Lung (tissue), 12 donors: ENCODE results near the gene THAP4. TPM values are rescaled to one million over a fixed set of nuclear protein-coding genes. Genes with fewer than 3 reads are reported as not detected.

Experiments used
- ATAC-seq: fragments of 200-7000 bp; cut with Tn5 transposase; one replicate; pipeline ENCODE4 v1.9.1; 2020; ENCODE audit warnings: moderate number of reproducible peaks; ENCODE audit not compliant: insufficient read depth, low FRiP score
- DNase-seq, 3 donors: peaks; one replicate each; pipeline ENCODE4 v3.0.0-alpha.2; 2013 to 2017
- H3K27ac ChIP-seq, 2 donors: one replicate each; pipeline ENCODE4 v1.5.1; 2013; ENCODE audit warnings: mild to moderate bottlenecking in 2 of 2, moderate library complexity in 2 of 2, control low read depth in 1 of 2, inconsistent platforms in 1 of 2, low read depth in 1 of 2, low read length in 1 of 2
- H3K27me3 ChIP-seq, 3 donors: one replicate each; pipeline ENCODE4 v1.5.1; 2013; ENCODE audit warnings: low read length in 2 of 3; ENCODE audit not compliant: control insufficient read depth in 3 of 3, insufficient read depth in 3 of 3
- H3K36me3 ChIP-seq, 4 donors: one replicate each; pipeline ENCODE4 v1.5.1; 2013; ENCODE audit warnings: low read length in 4 of 4, mild to moderate bottlenecking in 1 of 4, moderate library complexity in 1 of 4; ENCODE audit not compliant: control insufficient read depth in 4 of 4, insufficient read depth in 4 of 4
- H3K4me1 ChIP-seq, 5 donors: one replicate each; pipeline ENCODE4 v1.5.1; 2013; ENCODE audit warnings: low read length in 5 of 5, mild to moderate bottlenecking in 2 of 5, moderate library complexity in 1 of 5; ENCODE audit not compliant: control insufficient read depth in 5 of 5, insufficient read depth in 5 of 5
- H3K4me3 ChIP-seq: one replicate; pipeline ENCODE4 v1.5.1; 2013; ENCODE audit warnings: mild to moderate bottlenecking, control low read depth, moderate library complexity
- H3K9ac ChIP-seq, 2 donors: one replicate each; pipeline ENCODE4 v1.5.1; 2013; ENCODE audit warnings: low read length in 2 of 2, control low read depth in 1 of 2; ENCODE audit not compliant: insufficient read depth in 1 of 2
- H3K9me3 ChIP-seq, 4 donors: one replicate each; pipeline ENCODE4 v1.5.1; 2013; ENCODE audit warnings: low read length in 3 of 4, mild to moderate bottlenecking in 1 of 4, moderate library complexity in 1 of 4; ENCODE audit not compliant: control insufficient read depth in 4 of 4, insufficient read depth in 3 of 4
- WGBS, 2 donors: extraction: QIAGEN DNeasy Blood & Tissue Kit; methylation state at CpG; one replicate each; pipeline ENCODE4 v1.1.7; 2013; 5-methylcytosine and 5-hydroxymethylcytosine counted together
- polyA plus RNA-seq, 2 donors: library from polyadenylated mRNA; stranded (reverse); fragments of 200-250 nt; gene quantifications; one replicate each; pipeline ENCODE4 v1.2.1, GENCODE V29; 2013
- total RNA-seq, 2 donors: library from RNA; depleted of rRNA in 1 of 2; stranded (reverse); fragments of >200 nt in 1 of 2; gene quantifications; one replicate each; pipeline ENCODE4 v1.2.1, GENCODE V29; 2014 to 2021
- TF ChIP-seq, protein P1 (sequence below): IDR thresholded peaks from 2 replicates; pipeline ENCODE4 v1.5.1; 2012; ENCODE audit warnings: mild to moderate bottlenecking; ENCODE audit errors: control extremely low read depth, extremely low read depth
- donor health status: control.
- donor health status: control.
- donor health status: Bipolar disorder and iron deficiency.
- donor health status: healthy.
- donor health status: DM: yes; HTN: yes; CAD: no.

Gene THAP4
- total and polyA plus RNA-seq, 4 donors: 40.0 to 53.7 (median 45.0) TPM

DNA sequence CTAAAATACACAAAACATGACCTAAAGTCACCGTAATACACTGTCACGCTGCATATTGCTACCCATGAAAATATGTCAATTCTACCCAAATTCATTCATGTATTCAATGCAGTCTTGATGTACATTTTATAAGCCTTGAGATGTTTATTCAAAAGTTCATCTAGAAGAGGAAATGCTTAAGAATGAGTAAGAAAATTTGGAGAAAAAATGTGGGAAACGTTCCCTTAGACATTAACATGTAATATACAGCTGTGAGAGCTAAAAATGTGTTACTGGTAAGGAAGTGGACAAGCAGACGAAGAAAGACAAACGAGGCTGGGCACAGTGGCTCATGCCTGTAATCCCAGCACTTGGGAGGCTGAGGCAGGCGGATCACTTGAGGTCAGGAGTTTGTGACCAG is 37.3 kb downstream of the THAP4 start:
- H3K27ac ChIP-seq: no peak overlapping the region
- DNase-seq (no peak), ATAC-seq (no peak)
- H3K27me3 ChIP-seq: no peaks in the 10 kb centered on the region
- TF ChIP-seq, protein P1, sequence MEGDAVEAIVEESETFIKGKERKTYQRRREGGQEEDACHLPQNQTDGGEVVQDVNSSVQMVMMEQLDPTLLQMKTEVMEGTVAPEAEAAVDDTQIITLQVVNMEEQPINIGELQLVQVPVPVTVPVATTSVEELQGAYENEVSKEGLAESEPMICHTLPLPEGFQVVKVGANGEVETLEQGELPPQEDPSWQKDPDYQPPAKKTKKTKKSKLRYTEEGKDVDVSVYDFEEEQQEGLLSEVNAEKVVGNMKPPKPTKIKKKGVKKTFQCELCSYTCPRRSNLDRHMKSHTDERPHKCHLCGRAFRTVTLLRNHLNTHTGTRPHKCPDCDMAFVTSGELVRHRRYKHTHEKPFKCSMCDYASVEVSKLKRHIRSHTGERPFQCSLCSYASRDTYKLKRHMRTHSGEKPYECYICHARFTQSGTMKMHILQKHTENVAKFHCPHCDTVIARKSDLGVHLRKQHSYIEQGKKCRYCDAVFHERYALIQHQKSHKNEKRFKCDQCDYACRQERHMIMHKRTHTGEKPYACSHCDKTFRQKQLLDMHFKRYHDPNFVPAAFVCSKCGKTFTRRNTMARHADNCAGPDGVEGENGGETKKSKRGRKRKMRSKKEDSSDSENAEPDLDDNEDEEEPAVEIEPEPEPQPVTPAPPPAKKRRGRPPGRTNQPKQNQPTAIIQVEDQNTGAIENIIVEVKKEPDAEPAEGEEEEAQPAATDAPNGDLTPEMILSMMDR: no peak
- no peaks in the 10 kb centered on the region for H3K9me3 ChIP-seq
- H3K36me3 ChIP-seq: peaks cover 0 to 24% (median 16%) of the 10 kb centered on the region in 4 donors
- H3K4me1 ChIP-seq: no peaks in the 10 kb centered on the region
- 87 to 90% methylated on average over 6 of the region's 6 CpGs for WGBS, 2 donors
- no peak overlapping the region for H3K4me3 ChIP-seq
- no peak overlapping the region for H3K9ac ChIP-seq

GRCh38 chr2:241598487-241598886 is 38.5 kb downstream of the THAP4 start:
- peaks cover 4 to 21% (median 18%) of the 10 kb centered on the region in 4 donors for H3K36me3 ChIP-seq
- no peak overlapping the region for H3K4me3 ChIP-seq
- H3K9ac ChIP-seq: no peak overlapping the region
- no peak overlapping the region for H3K27ac ChIP-seq
- TF ChIP-seq, protein P1: no peak
- DNase-seq (no peak), ATAC-seq (no peak)
- WGBS, 2 donors: 75 to 85% methylated on average over 1 of the region's 1 CpG
- H3K4me1 ChIP-seq: no peaks in the 10 kb centered on the region
- no peaks in the 10 kb centered on the region for H3K9me3 ChIP-seq
- no peaks in the 10 kb centered on the region for H3K27me3 ChIP-seq

DNA sequence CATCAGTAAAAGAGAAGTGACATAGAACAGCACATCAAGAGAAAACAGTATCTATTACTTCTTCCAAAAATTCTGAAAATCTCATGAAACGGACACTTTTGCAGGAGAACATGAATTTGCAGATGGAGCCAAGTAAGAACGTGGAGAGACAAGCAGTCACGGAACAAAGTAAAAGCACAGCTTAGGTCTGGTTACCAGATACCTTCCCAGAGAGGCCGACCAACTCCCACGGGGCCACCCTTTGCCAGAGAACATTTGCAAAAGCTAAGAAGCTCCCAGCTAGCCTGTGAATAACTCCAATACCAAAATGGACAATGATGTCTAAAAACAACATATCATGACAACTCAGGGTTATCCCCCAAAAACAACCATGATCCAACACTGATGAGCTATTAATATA is 38.9 kb downstream of the THAP4 start:
- Histone ChIP-seq H3K9ac (no peak overlapping the region), H3K9me3 (no peaks in the 10 kb centered on the region), H3K27ac (no peak overlapping the region), H3K36me3 (peaks cover 4 to 22% (median 19%) of the 10 kb centered on the region in 4 donors), H3K27me3 (no peaks in the 10 kb centered on the region), H3K4me3 (no peak overlapping the region), H3K4me1 (no peaks in the 10 kb centered on the region)
- TF ChIP-seq, protein P1: no peak
- WGBS, 2 donors: 81 to 96% methylated on average over 5 of the region's 5 CpGs
- ATAC-seq: no peak
- DNase-seq: no peak

DNA sequence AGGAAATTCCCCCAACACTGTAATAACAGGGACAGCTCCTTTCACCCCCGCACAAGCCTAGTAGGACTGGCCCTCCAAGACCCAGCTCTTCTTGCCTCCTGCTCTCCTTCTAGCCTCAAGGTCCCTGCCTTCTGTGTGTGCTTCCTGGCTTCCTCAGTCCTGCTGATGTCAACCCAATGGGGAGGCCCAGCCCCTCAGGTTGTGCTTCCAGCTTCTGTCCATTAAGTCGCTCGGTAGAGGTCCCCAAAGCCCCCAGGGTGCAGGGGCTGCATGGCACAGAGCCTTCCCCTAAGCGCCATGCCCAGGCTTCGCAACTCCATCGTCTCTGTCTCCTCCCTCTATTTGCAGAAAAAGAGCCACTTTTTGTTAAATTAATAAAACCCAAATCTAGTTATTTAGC is 39.4 kb downstream of the THAP4 start:
- ATAC-seq (no peak), DNase-seq (no peak)
- H3K4me1 ChIP-seq: no peaks in the 10 kb centered on the region
- no peak overlapping the region for H3K4me3 ChIP-seq
- H3K36me3 ChIP-seq: peaks cover 4 to 18% (median 16%) of the 10 kb centered on the region in 4 donors
- H3K27ac ChIP-seq: no peak overlapping the region
- WGBS, 2 donors: 96 to 98% methylated on average over 6 of the region's 6 CpGs
- no peak overlapping the region for H3K9ac ChIP-seq
- H3K9me3 ChIP-seq: no peaks in the 10 kb centered on the region
- TF ChIP-seq, protein P1: no peak
- H3K27me3 ChIP-seq: no peaks in the 10 kb centered on the region
